Left hindlimb (tissue), 1 donor: Measurements from ENCODE around the gene PLA2G12A.
"Not testable (repeated sequence)": the region's sequence is repeated elsewhere in the genome, so short reads cannot be mapped to it uniquely, and the experiment has no call there.

Experiments used
- DNase-seq: peaks from one replicate; pipeline ENCODE4 v3.0.0-alpha.2; 2018

Gene PLA2G12A

DNA sequence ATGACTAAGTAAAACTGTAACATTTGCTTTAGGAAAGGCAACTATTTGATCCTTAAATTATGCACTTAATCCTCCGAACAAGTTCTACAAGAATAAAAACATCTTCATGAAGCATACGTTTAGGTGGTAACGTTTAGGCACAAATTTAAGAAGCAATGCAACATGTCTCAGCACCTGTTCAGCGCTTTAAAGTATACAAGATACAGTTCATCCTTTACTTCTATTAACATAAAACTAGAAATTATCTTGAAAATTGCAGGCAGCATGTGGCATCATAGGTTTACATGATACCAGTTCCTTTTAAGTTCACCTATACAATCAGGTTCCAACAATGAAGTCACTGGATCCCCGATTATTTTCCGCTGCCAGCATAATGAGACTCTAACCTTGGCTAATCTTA is 1.5 kb downstream of the PLA2G12A start:
- no peak for DNase-seq

DNA sequence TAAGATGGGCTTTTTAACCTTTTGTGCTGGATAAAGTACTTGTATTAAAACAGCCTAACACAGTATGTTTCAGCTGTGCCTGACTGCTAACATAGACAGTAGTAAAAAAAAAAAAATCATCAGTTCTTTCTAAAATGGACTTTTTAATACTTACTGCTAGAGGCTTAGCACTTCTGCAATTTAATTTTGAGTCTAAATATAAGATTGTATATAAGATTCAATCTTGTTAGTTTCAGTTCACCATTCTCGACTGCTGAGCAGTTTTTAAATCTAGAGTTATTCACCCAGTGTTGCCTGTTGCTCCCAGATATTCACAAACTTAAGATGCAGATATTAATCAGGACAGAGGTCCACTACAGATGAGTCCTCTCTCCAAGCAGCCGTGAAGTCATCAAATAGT is 6.8 kb downstream of the PLA2G12A start:
- DNase-seq, result no peak

DNA sequence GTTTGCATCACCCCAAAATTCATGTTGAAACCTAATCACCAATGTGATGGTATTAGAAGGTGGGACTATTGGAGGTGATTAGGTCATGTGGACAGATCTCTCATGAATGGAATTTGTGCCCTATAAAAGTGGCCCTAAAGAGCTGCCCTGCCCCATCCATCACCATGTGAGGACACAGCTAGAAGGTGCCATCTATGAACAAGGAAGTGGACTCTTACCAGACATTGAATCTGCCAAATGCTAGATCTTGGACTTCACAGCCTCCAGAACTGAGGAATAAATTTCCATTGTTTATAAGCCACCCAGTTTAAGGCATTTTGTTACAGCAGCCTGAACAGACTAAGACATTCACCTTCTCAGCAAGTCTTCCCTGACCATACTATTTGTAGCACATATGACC is 7.5 kb downstream of the PLA2G12A start:
- DNase-seq, result no peak

DNA sequence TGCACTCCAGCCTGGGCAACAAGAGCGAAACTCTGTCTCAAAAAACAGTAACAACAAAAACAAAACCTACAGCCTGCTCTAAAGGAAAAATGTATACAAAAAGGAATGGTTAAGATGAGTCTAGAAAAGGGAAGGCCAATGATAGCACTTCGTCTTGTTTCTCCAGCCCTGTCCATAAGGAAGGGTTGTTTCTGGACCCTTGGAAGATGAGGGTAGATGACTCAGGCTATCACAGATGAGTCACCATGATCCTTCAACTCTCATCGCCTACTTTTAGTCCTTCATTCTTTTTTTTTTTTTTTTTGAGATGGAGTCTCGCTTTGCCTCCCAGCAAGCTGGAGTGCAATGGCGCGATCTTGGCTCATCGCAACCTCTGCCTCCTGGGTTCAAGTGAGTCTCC is 8.8 kb downstream of the PLA2G12A start:
- no peak for DNase-seq

DNA sequence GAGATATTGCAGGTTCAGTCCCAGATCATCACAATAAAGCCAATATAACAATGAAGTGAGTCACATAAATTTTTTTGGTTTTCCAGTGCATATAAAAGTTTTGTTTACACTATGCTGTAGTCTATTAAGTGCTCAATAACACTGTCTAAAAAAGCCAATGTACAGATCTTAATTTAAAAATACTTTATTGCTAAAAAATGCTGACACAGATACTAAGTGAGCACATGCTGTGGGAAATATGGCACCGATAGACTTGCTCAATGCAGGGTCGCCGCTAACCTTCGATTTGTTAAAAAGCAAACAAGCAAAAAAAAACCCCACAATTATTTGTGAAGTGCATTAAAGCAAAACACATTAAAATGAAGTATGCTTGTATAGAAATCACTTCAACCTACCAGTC is 10.3 kb downstream of the PLA2G12A start:
- no peak for DNase-seq

DNA sequence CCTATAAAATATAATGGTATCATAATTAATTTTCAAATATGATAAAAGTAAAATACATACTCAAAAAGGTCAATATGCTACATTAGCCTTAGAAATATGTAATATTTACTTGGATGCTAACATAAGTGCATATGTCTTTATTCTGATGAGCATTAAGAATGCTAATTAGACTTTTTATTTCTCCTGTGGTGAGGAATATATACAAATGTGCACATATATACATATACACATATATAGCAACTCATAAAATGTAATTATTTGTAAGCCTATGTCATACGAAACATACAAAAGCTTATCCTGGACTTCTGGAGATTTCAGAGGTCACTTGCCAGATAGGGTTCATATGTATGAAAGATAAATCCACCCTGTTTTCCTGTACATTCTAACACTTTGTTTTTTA is 11.1 kb downstream of the PLA2G12A start:
- no peak for DNase-seq

DNA sequence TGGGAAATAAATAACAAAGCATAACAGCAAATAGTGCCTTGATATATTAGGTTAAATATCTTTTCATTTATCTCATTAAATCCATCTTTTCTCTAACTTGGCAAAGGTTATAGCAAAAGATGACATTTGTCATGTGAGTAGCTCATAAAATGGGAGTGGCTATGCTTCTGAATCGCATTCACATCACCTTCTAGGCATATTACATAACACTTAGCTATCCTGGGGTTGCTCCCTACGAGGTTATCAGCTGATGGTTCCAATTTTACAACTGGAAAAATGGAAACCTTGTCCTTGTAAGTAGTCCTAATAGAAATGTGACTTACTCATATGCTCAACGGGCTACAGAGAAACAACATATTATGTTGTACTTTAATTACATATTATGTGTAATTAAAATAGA is 16.4 kb downstream of the PLA2G12A start:
- no peak for DNase-seq

DNA sequence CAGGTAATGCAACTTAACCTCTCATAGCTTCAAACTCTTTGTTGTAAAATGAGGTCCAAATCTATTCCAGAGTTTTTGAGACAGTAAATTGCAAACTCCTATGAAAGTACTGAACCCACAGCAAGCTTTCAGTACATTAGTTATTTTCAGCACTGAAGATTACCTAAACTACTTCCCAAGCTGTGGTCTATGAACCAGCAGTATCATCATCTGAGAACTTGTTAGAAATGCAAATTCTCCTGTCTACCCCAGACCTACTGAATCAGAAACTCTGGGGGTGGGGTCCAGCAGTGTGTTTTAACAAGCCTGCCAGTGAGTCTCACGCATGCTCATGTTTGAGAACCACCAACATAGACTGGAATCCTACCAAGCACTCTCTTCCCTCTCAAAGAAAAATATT is 20.9 kb downstream of the PLA2G12A start:
- DNase-seq, result no peak

DNA sequence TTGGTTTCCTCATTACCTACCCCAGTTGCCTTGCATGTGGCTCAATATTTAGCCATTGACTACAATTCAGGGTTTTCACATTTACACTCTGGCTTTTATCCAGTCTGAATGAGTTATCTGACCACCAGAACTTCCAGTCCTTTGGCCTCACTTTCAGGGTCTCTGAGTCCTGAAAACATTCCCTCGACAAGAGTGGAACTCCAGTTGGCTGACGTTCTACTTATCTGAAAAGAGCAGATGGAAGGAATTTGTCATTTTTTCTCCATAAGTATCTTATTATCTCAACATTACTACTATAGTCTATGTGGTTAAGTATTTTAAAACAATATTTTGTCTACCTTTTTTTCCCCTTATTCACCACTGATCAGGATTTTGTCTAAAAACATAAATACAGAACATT is 21.4 kb downstream of the PLA2G12A start:
- DNase-seq, result no peak

DNA sequence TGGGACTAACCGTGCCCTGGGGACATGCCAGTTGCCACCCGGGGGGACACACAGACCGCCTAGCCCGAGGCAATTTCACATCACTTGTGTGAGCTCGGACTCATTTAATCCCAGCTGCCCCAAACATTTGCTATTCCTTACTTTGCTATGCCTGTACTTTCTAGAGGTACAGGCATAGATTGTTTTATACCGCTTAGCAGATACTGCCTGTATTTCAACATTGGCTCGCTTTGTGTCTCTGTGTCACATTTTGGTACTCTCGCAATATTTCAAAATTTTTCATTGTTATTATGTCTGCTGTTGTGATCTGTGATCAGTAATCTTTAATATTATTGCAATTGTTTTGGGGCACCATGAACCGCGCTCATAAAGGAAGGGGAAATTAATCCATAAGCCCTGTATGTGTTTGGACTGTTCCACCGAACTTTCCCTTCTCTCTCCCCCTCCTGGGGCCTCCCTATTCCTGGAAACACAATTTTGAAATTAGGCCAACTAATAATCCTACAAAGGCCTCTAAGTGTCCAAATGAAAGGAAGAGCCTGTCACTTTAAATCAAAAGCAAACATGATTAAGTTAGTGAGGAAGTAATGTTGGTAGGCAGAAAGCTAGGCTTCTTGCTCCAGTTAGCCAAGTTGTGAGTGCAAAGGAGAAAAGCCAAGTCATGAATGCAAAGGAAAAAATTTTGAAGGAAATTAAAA is 26.1 kb downstream of the PLA2G12A start:
- no peak for DNase-seq

DNA sequence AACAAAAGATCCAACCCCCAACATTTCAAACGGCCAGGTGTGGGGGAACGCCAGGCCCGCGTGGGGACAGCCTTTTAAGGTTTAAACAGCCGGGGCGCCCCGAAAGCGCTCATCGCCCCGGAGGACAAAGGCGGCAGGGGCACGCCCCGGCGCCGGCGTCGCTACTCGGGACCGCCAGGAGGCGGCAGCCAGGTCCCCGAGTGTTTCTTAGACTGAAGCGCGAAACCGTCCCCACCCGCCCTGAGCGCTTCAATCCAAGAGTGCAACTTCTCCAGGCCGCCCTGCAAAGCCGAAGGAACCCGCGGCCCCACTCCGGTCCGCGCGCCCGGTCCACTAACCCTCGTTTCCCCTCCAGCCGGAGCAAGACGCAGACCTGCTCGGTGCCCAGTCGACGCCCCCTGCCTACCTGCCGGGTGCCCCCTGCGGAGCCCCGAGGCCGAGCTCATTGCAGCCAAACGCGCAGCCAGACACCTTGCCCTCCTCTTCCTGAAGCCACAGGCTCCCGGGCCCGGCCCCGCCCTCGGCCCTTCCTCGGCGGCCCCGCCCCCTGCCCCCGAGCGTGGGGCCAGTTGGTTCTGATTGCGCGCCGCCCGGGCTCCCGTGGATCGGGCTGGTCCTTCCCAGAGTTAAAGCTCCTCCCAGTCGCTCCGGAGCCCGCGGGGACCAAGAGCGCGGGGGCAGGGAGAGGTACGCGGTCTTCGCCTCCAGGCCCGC is 26.8 kb downstream of the PLA2G12A start, which contains the start of gene CASP6:
Gene CASP6 (minus strand): TSS at position 496 of the 714 bp plus-strand sequence. CDS start 50 bp downstream, at position 446.
- peak; percentile 84 for DNase-seq

DNA sequence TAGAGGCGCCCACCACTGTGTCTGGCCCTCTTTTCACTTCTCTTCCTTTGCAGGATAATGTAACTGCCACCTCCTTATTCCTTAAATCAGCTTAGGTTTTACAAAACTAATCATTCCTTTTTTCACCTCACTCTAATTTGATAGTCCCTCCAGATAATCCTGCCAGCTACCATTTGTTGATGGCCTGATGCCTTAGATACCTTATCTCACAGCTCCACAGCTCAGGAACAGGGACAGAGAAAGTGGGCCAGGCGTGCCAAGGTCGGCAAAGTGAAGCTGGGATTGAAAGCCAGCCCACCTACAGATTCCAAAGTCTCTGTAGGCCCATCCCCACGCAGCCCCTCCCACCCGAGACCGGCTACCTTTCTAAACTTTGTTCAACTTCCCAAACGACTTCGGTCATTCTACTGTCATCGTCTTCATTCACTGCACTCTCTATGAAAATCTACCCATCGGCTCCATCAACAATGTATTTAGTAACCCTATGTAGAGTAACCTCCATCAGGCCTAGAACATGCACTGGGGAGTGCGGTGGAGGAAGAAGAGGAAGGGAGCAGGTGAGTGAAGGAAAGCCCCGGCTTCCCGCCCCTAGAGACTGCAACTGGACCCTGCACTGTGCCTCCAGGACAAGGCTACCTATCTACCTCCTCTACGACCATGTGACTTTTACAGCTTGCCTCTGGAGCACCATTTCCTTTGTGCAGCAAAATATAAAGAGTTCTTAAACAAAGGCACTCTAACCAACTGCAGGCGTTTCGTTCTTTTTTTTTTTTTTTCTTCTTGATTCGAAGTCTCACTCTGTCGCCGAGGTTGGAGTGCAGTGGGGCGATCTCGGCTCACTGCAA is 28.1 kb downstream of the PLA2G12A start:
- DNase-seq, result no peak

DNA sequence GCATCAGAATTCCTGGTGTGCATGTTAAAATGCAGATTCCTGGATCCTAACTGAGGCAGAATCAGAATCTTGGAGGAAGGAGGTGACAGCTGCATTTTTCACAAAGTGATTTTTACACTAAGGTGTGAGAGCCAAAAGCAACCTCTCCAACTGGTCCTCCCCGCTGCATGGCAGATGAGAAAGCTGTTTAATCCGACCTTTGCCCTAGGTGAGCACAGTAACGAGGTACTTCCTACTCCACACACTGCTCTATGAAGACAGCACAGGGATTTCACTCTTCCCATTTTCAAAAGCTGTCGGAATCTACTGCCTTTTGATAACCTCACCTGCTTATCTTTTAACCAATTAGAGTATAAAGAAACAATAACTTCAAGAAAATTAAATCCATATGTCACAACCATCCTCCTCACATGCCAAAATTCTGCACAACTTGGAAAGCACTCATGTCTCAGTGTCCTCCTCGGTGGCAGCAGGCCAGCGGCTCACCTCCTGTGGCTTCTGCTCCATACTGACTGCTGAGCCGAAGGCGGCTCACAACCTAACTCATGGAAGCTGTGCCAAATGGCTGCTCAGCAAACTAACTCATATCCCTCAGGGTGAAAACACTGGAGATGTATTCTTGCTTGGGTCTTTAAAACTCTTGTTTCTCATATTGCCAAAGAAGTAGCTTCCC is 30.2 kb downstream of the PLA2G12A start:
- no peak for DNase-seq

DNA sequence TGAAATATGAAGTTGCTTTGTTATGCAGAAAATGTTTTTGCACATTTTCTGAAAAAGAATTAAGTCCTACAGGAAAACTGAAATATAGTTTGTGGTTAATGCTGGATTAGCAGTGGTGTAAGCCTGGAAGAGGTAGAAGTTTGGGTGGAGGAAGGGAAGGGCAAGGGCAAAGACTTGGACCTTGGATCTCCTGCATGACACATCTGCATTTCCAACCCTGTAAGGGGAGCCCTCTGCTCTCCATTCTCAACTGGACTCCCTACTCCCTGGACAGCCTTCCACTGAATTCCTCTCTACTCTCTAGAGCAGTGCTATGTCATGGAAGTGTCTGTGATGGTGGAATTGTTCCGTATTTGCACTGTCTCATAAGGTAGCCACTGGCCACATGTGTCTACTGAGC is 31.2 kb downstream of the PLA2G12A start:
- no peak for DNase-seq

DNA sequence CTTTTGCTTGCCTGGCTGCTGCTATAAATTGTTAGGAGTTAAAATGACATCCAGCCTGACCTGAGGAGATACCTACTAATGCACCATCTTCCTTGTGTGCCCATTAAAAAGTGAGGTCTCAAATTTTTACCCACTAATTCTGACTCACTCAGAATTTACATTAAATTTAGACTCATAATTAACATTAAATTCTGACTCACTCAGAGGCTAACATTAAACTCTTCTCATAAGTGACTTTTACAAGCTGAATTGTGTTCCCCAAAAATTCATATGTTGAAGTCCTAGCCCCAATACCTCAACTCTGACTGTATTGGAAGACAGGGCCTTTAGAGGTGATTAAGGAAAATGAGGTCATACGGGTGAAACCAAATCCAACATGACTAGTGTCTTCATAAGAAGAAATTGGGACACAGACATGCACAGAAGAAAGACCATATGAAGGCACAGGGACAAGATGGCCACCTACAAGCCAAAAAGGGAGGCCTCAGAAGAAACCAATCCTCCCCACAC is 38.4 kb downstream of the PLA2G12A start:
- DNase-seq, result no peak

DNA sequence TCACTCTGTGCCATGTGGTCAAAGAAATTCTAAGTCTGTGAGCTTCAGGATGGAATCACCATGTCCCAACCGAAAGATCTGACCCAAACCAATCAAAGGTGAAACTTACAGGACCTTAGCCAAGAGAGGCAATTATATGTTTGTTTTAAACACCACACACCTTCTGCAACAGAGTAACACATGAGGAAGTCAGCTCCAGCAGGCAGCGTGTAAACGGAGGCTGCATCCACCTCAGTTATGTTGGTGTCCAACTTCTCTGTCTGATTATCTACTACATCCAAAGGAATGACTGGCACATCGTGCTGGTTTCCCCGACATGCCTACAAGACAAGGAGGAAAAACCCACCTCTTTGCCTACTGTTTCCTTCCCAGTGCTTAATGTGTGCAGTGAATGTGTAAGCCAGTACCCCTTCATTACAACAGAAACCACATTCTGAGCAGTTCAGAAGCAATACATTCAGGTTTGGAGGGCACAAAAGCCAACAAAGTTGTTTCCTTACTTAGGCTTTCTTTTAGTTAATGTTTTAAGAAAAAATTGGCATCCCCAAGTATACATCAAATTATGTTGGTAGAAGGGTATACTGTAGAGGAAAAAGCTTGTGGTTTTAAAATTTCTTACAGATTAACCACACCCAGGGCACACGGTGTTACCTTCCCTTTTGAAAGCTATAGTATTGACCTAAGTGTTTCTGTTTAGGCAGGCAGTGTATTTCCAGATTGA is 39.0 kb downstream of the PLA2G12A start:
- no peak for DNase-seq

DNA sequence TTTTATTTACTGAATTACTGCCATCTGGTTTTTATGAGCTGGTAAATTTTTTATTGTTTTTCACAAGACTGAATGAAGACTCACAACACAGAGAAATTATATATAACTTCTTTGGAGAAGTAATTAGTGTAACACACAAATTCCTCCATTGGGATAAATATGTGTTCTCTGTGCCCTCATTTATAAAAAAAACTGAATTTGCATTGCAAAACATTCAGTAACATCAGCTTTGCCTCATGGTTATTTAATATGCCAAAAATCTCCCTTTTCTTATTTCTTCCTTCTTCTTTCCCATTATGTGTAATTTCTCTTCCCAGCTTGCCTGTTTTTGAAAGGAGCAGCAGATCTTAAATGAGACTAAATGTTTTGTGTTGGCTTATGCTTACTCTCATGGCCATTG is 45.1 kb downstream of the PLA2G12A start:
- DNase-seq, result no peak

DNA sequence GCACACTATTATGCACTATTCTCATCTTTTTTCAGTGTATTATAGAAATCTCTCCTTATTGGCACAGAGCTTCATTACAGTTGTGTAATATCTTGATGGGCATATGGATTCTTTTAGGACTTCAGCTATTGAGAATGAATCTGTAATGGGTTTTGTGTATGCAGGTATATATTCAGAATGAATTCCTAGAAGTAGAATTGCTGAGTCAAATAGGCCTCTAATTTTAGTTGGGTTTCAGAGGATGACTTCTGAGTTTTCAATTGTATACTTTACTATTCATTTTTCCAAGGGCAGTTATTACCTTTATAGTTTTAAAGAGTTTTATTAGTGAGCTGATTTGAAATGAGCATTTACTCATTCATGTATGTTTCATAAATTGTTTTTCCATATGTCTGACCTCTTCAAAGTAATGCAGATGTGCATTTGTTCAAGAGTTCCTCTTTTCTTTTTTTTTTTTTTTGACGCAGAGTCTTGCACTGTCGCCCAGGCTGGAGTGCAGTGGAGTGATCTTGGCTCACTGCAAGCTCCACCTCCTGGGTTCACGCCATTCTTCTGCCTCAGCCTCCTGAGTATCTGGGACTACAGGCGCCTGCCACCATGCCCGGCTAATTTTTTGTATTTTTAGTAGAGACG is 46.1 kb downstream of the PLA2G12A start:
- DNase-seq, result no peak

DNA sequence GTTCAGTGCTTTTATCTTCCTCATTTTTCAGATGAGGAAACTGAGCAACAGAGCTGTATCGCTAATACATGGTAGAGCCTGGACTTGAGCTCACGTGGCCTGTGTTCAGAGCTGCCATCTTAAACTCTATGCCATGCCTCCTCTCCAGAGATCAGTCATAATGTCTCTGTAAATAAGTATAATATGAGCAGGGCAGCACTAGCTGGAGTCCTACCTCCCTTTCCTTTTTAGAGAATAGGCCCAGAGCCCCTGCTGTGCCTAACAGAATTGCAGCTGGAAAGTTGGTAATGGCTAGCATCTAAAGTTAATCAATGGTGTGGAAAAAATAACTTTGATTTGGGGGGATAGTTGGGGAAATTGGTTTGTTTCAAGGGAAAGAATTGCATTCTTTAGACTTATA is 47.0 kb downstream of the PLA2G12A start:
- no peak for DNase-seq

DNA sequence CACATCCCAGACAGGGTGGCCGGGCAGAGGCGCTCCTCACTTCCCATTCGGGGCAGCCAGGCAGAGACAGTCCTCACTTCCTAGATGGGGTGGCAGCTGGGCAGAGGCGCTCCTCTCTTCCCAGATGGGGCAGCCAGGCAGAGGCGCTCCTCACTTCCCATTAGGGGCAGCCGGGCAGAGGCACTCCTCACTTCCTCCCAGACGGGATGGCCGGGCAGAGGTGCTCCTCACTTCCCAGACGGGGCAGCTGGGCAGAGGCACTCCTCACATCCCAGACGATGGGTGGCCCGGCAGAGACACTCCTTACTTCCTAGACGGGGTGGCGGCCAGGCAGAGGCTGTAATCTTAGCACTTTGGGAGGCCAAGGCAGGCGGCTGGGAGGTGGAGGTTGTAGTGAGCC is 50.9 kb downstream of the PLA2G12A start:
- DNase-seq, result not testable (repeated sequence)

DNA sequence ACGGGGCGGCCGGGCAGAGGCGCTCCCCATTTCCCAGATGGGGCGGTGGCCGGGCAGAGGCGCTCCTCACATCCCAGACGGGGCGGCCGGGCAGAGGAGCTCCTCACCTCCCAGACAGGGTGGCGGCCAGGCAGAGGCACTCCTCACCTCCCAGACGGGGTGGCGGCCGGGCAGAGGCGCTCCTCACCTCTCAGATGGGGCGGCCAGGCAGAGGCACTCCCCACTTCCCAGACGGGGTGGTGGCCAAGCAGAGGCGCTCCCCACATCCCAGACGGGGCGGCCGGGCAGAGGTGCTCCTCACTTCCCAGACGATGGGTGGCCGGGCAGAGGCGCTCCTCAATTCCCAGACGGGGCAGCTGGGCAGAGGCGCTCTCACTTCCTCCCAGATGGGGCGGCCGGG is 51.4 kb downstream of the PLA2G12A start:
- not testable (repeated sequence) for DNase-seq

DNA sequence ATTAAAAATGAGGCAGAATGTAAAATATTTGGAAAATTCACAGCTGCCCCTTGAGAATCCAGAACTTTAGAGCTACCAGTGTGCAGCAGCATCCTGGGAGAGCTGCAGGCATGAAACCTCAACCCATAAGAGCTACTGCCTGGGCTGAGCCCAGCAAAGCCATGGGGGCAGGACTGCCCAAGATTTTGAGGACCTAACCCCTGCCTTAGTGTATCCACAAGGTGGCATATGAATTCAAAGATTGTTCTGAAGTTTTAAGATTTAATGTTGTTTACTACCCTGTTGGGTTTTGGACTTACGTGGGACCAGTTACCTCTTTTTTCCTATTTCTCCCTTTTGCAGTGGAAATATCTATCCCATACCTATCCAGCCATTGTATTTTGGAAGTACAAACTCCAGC is 53.0 kb downstream of the PLA2G12A start:
- no peak for DNase-seq
